T47D (cell line): ENCODE results near the gene TMC6.

ENCODE experiments used
- DNase-seq, 2 experiments: peaks; one replicate each; pipeline versions ENCODE4 v3.0.0 to v3.0.0-alpha.2; 2011 to 2012; ENCODE audit warnings: low read depth in 1 of 2, low spot score in 1 of 2
- JUND ChIP-seq: IDR thresholded peaks from 2 replicates; pipeline ENCODE4 v1.6.1; 2012; ENCODE audit warnings: low read depth
- in situ Hi-C: cut with HindIII; loops from 2 replicates; pipeline ENCODE4 v1.10.0; 2016; ENCODE audit warnings: low sequenced_read_pairs, low pct_unique_long_range_greater_than_20kb

The TMC6 gene

GRCh38 chr17:78138204-78139060, 9.9 kb upstream of the TMC6 start:
- in situ Hi-C loops: no loop called here
- no peak for DNase-seq
- no peak for TF ChIP-seq JUND

- peak in 1 of 2 experiments; percentile 93 for DNase-seq
- in situ Hi-C loops: no loop called here
- no peak for TF ChIP-seq JUND
Observed at GRCh38 chr17:78137392-78138203, 9.0 kb upstream of the TMC6 start.

GRCh38 chr17:78135858-78136500, 7.4 kb upstream of the TMC6 start:
- TF ChIP-seq JUND: no peak
- DNase-seq: no peak
- in situ Hi-C loops: no loop called here

GRCh38 chr17:78134899-78135385, 6.4 kb upstream of the TMC6 start:
- no peak for TF ChIP-seq JUND
- in situ Hi-C loops: no loop called here
- no peak for DNase-seq

- in situ Hi-C loops: no loop called here
- no peak for TF ChIP-seq JUND
Observed at GRCh38 chr17:78133971-78134898, 5.7 kb upstream of the TMC6 start.

GRCh38 chr17:78133179-78133951, 4.8 kb upstream of the TMC6 start:
- no peak for TF ChIP-seq JUND
- DNase-seq: no peak
- in situ Hi-C loops: no loop called here

More at GRCh38 chr17:78133971-78134898, 5.7 kb upstream of the TMC6 start:
- peak; percentile 77 to 89 for DNase-seq

GRCh38 chr17:78132767-78133178, 4.2 kb upstream of the TMC6 start:
- no peak for TF ChIP-seq JUND
- no peak for DNase-seq
- in situ Hi-C loops: no loop called here

GRCh38 chr17:78132084-78132676, 3.6 kb upstream of the TMC6 start:
- TF ChIP-seq JUND: no peak
- in situ Hi-C loops: no loop called here
- DNase-seq: peak; percentile 83 to 92

- in situ Hi-C loops: no loop called here
- no peak for DNase-seq
- TF ChIP-seq JUND: no peak
Observed at GRCh38 chr17:78131172-78132083, 2.9 kb upstream of the TMC6 start.
